HEK293 (cell line): ENCODE results near the gene ZC3HAV1L.

Experiments
- HOXD13 ChIP-seq: sonication (generic); formaldehyde crosslinking; IDR thresholded peaks from 2 replicates; pipeline ENCODE4 v1.8.0; 2022; ENCODE audit warnings: missing genetic modification reagents, borderline replicate concordance
- INSM2 ChIP-seq: fragments of 450-650 bp; formaldehyde crosslinking; IDR thresholded peaks from 2 replicates; pipeline ENCODE4 v1.5.1; 2016; ENCODE audit warnings: missing biosample characterization, missing genetic modification characterization
- KLF16 ChIP-seq: fragments of 450-650 bp; formaldehyde crosslinking; IDR thresholded peaks from 2 replicates; pipeline ENCODE4 v1.5.1; 2017; ENCODE audit warnings: missing biosample characterization, missing genetic modification characterization
- ZBTB17 ChIP-seq: fragments of 450-650 bp; formaldehyde crosslinking; IDR thresholded peaks from 2 replicates; pipeline ENCODE4 v1.5.1; 2016; ENCODE audit warnings: missing biosample characterization, missing genetic modification characterization
- ZBTB21 ChIP-seq: fragments of 450-650 bp; formaldehyde crosslinking; IDR thresholded peaks from 2 replicates; pipeline ENCODE4 v1.5.1; 2017; ENCODE audit warnings: missing biosample characterization, missing genetic modification characterization
- ZBTB26 ChIP-seq: fragments of 450-650 bp; formaldehyde crosslinking; optimal IDR thresholded peaks from 2 replicates; pipeline ENCODE3; 2016; ENCODE audit warnings: missing biosample characterization, mild to moderate bottlenecking, missing genetic modification characterization
- ZFP37 ChIP-seq: fragments of 450-650 bp; formaldehyde crosslinking; IDR thresholded peaks from 2 replicates; pipeline ENCODE4 v1.5.1; 2016; ENCODE audit warnings: missing biosample characterization, missing genetic modification characterization
- ZFP41 ChIP-seq: fragments of 450-650 bp; formaldehyde crosslinking; IDR thresholded peaks from 2 replicates; pipeline ENCODE4 v1.5.1; 2016; ENCODE audit warnings: missing biosample characterization, missing genetic modification characterization, borderline replicate concordance
- ZFP69B ChIP-seq: fragments of 450-650 bp; formaldehyde crosslinking; IDR thresholded peaks from 2 replicates; pipeline ENCODE4 v1.5.1; 2016; ENCODE audit warnings: missing biosample characterization, missing genetic modification characterization
- ZNF18 ChIP-seq: fragments of 450-650 bp; formaldehyde crosslinking; IDR thresholded peaks from 2 replicates; pipeline ENCODE4 v1.5.1; 2016; ENCODE audit warnings: missing biosample characterization, missing genetic modification characterization
- ZNF184 ChIP-seq: fragments of 450-650 bp; IDR thresholded peaks from 2 replicates; pipeline ENCODE4 v1.5.1; 2018; ENCODE audit warnings: missing biosample characterization, mild to moderate bottlenecking, missing genetic modification characterization
- ZNF302 ChIP-seq: fragments of 450-650 bp; formaldehyde crosslinking; IDR thresholded peaks from 2 replicates; pipeline ENCODE4 v1.5.1; 2016; ENCODE audit warnings: missing biosample characterization, missing genetic modification characterization, low read depth
- ZNF549 ChIP-seq: fragments of 450-650 bp; IDR thresholded peaks from 2 replicates; pipeline ENCODE4 v1.5.1; 2018; ENCODE audit warnings: missing biosample characterization, missing genetic modification characterization, mild to moderate bottlenecking, inconsistent platforms, moderate library complexity
- ZNF571 ChIP-seq: fragments of 450-650 bp; formaldehyde crosslinking; IDR thresholded peaks from 2 replicates; pipeline ENCODE4 v1.5.0; 2017; ENCODE audit warnings: missing biosample characterization, missing genetic modification characterization
- ZNF596 ChIP-seq: fragments of 450-650 bp; IDR thresholded peaks from 2 replicates; pipeline ENCODE4 v1.5.0; 2018; ENCODE audit warnings: missing biosample characterization, mild to moderate bottlenecking, missing genetic modification characterization, moderate library complexity
- ZNF645 ChIP-seq: fragments of 450-650 bp; formaldehyde crosslinking; IDR thresholded peaks from 2 replicates; pipeline ENCODE4; 2016; ENCODE audit warnings: missing biosample characterization, missing genetic modification characterization
- ZNF704 ChIP-seq: fragments of 450-650 bp; formaldehyde crosslinking; IDR thresholded peaks from 2 replicates; pipeline ENCODE4 v1.5.1; 2016; ENCODE audit warnings: missing biosample characterization, missing genetic modification characterization
- ZNF777 ChIP-seq: fragments of 450-650 bp; formaldehyde crosslinking; IDR thresholded peaks from 2 replicates; pipeline ENCODE4 v1.5.1; 2017; ENCODE audit warnings: missing biosample characterization, missing genetic modification characterization, borderline replicate concordance
- ZNF843 ChIP-seq: fragments of 450-650 bp; formaldehyde crosslinking; IDR thresholded peaks from 2 replicates; pipeline ENCODE4 v1.5.1; 2016; ENCODE audit warnings: missing biosample characterization, missing genetic modification characterization
- ZSCAN23 ChIP-seq: fragments of 450-650 bp; formaldehyde crosslinking; IDR thresholded peaks from 2 replicates; pipeline ENCODE4 v1.5.1; 2016; ENCODE audit warnings: missing biosample characterization, missing genetic modification characterization
- TF ChIP-seq, protein P1 (sequence below): fragments of 450-650 bp; formaldehyde crosslinking; IDR thresholded peaks from 2 replicates; pipeline ENCODE4 v1.5.1; 2017; ENCODE audit warnings: missing biosample characterization, missing genetic modification characterization
- TF ChIP-seq, protein P2 (sequence below): fragments of 450-650 bp; formaldehyde crosslinking; IDR thresholded peaks from 2 replicates; pipeline ENCODE4 v1.5.1; 2017; ENCODE audit warnings: missing biosample characterization, missing genetic modification characterization
- TF ChIP-seq, protein P3 (sequence below): fragments of 450-650 bp; formaldehyde crosslinking; IDR thresholded peaks from 2 replicates; pipeline ENCODE4 v1.5.1; 2016; ENCODE audit warnings: missing biosample characterization, missing genetic modification characterization

Gene ZC3HAV1L

DNA sequence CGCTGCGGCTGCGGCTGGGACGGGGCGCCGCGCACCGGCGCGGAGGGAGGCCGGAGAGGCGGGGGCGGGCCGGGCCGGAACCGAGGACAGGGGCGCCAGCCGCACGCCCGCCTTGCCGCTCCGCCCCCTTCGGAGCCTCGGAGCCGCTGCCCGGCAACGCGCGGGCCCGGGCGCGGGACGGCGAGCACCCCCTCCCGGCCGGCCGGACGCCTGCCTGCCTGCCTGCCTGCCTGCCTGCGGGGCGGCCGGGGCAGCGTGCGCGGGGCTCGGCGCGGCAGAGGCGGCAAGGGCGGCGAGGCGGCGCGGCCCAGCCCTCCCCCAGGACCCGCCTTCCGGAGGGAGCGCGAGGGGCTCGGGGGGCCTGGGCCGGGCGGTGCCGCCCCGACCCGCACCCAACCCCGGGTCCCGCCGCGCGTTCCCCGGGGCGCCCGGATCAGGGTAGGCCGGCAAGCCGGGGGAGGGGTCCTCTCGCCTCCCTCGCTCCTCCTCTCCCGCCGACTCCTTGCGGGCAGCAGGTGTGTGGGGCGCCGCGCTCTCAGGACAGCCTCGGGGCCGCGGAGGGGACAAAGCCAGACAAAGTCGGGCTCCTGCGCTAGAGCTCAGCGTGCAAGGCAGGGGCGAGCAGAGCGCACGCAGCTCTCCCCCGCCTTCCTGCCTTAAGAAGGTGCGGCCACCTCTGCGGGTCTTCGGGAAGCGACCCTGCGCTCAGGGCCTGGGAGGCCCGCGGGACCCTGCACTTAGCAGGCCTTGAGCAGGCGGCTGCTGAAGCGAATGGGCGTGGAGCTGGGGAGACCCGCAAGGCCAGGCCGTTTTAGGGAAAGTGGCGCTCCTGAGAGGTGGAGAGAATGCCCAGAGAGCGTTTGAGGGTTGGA is 54.3 kb downstream of the ZC3HAV1L start, which contains the start of gene KIAA1549 (continued):
- TF ChIP-seq, protein P1, sequence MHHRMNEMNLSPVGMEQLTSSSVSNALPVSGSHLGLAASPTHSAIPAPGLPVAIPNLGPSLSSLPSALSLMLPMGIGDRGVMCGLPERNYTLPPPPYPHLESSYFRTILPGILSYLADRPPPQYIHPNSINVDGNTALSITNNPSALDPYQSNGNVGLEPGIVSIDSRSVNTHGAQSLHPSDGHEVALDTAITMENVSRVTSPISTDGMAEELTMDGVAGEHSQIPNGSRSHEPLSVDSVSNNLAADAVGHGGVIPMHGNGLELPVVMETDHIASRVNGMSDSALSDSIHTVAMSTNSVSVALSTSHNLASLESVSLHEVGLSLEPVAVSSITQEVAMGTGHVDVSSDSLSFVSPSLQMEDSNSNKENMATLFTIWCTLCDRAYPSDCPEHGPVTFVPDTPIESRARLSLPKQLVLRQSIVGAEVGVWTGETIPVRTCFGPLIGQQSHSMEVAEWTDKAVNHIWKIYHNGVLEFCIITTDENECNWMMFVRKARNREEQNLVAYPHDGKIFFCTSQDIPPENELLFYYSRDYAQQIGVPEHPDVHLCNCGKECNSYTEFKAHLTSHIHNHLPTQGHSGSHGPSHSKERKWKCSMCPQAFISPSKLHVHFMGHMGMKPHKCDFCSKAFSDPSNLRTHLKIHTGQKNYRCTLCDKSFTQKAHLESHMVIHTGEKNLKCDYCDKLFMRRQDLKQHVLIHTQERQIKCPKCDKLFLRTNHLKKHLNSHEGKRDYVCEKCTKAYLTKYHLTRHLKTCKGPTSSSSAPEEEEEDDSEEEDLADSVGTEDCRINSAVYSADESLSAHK (tag by site-specific recombination), result no peak
- no peak for TF ChIP-seq ZNF302 (tag by site-specific recombination)
- no peak for TF ChIP-seq ZFP69B
- no peak for TF ChIP-seq ZNF596 (tag by site-specific recombination)
- TF ChIP-seq, protein P2, sequence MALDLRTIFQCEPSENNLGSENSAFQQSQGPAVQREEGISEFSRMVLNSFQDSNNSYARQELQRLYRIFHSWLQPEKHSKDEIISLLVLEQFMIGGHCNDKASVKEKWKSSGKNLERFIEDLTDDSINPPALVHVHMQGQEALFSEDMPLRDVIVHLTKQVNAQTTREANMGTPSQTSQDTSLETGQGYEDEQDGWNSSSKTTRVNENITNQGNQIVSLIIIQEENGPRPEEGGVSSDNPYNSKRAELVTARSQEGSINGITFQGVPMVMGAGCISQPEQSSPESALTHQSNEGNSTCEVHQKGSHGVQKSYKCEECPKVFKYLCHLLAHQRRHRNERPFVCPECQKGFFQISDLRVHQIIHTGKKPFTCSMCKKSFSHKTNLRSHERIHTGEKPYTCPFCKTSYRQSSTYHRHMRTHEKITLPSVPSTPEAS (tag by site-specific recombination), result no peak
- no peak for TF ChIP-seq ZNF704
- TF ChIP-seq ZNF18 (tag by site-specific recombination), result no peak
- TF ChIP-seq ZNF645 (tag by site-specific recombination), result no peak
- no peak for TF ChIP-seq ZNF777
- no peak for TF ChIP-seq HOXD13 (CRISPR knock-in tag)
- TF ChIP-seq ZFP37 (tag by site-specific recombination), result no peak
- no peak for TF ChIP-seq ZBTB21 (tag by site-specific recombination)
- TF ChIP-seq ZFP41, result no peak
- TF ChIP-seq, protein P3, sequence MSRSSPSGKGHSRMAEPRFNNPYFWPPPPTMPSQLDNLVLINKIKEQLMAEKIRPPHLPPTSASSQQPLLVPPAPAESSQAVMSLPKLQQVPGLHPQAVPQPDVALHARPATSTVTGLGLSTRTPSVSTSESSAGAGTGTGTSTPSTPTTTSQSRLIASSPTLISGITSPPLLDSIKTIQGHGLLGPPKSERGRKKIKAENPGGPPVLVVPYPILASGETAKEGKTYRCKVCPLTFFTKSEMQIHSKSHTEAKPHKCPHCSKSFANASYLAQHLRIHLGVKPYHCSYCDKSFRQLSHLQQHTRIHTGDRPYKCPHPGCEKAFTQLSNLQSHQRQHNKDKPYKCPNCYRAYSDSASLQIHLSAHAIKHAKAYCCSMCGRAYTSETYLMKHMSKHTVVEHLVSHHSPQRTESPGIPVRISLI (tag by site-specific recombination), result no peak
- 0 out of 2 replicates have a peak, but pooled peaks have one; percentile 50 for TF ChIP-seq KLF16 (tag by site-specific recombination)
- no peak for TF ChIP-seq ZSCAN23 (tag by site-specific recombination)
- no peak for TF ChIP-seq ZNF549 (tag by site-specific recombination)
- peak; percentile 44; the same call in 1 of the 2 replicates for TF ChIP-seq ZBTB17 (tag by site-specific recombination)
- TF ChIP-seq INSM2 (tag by site-specific recombination), result no peak
- TF ChIP-seq ZNF571 (tag by site-specific recombination), result no peak
- TF ChIP-seq ZNF184 (tag by site-specific recombination), result no peak
- TF ChIP-seq ZBTB26 (tag by site-specific recombination), result peak; percentile 85
- TF ChIP-seq ZNF843, result no peak
